ENCODE measurements around the gene PJVK. TPM values are rescaled to one million over a fixed set of nuclear protein-coding genes. Genes with fewer than 3 reads are reported as not detected.

The PJVK gene
- total RNA-seq, 1 experiment from 2014 or later = 2.6 TPM

GRCh38 chr2:178417916-178418315 is 33.3 kb upstream of the PJVK start:
- no peak for ATAC-seq
- TF ChIP-seq ELF1 (IDR thresholded peaks at IDR 0.05; ENCODE audit: borderline replicate concordance, low read depth) = no peak
- no peak for TF ChIP-seq POLR2AphosphoS5 (IDR thresholded peaks at IDR 0.05; ENCODE audit: low read depth, low read length)
- TF ChIP-seq ZNF274 (IDR thresholded peaks at IDR 0.05; ENCODE audit: low read depth, low read length) = no peak

GRCh38 chr2:178418426-178418825 is 32.8 kb upstream of the PJVK start:
- H3K9me2 ChIP-seq (ENCODE audit: insufficient read depth) = no peaks in the 10 kb centered on the region
- RAD21 ChIA-PET (ENCODE audit: low non-redundant PET in 1 of 2, low total read pairs in 2 of 2, uncharacterized antibody in 2 of 2, unreplicated experiment in 2 of 2) = no interaction called here
- H4K20me1 ChIP-seq (ENCODE audit: insufficient read depth) = no peaks in the 10 kb centered on the region
- no peak for ATAC-seq
- no peak for DNase-seq (ENCODE audit: low read depth, low spot score)
- H3K36me3 ChIP-seq (ENCODE audit: control insufficient read depth in 1 of 2, insufficient read depth in 2 of 2, low read length in 2 of 2) = no peaks in the 10 kb centered on the region
- no peak overlapping the region for H2AFZ ChIP-seq (ENCODE audit: low read depth, low read length, poor library complexity, severe bottlenecking)
- no peaks in the 10 kb centered on the region for H3K79me2 ChIP-seq (ENCODE audit: insufficient read depth, low read length)
- CTCF ChIA-PET = interaction anchor here (1.1 to 2.2 kb wide), 3 partner anchors 306 to 512 kb away, joined by 4 to 14 read pairs (median 4); partner anchors contain the start of gene RBM45
- peaks cover 2 to 6% of the 10 kb centered on the region in 2 experiments; a peak in 2 of 4 replicates for H3K4me1 ChIP-seq (ENCODE audit: control insufficient read depth in 1 of 2, insufficient read depth in 2 of 2, low read length in 2 of 2)
- no peak overlapping the region for H3K9ac ChIP-seq (ENCODE audit: low read length)
- H3K27me3 ChIP-seq (ENCODE audit: insufficient read depth, low read length) = no peaks in the 10 kb centered on the region
- POLR2A ChIA-PET = interaction anchor here (1.1 kb wide), 1 partner anchor 29 kb away, joined by 3 read pairs; no protein-coding TSS in a partner anchor
- H3K27ac ChIP-seq (ENCODE audit: low read depth, low read length) = no peak overlapping the region
- intact Hi-C loops (cut with micrococcal nuclease) = loop anchor here (10.0 kb wide), 1 partner anchor 514 kb away; no protein-coding TSS in a partner anchor
- no peak overlapping the region for H3K4me2 ChIP-seq (ENCODE audit: low read length)
- H3K9me3 ChIP-seq (ENCODE audit: control insufficient read depth in 1 of 2, insufficient read depth in 1 of 2, low read depth in 1 of 2, low read length in 2 of 2) = no peaks in the 10 kb centered on the region
- TF ChIP-seq SRF (IDR thresholded peaks at IDR 0.05; ENCODE audit: low read depth) (no peak), POLR2AphosphoS5 (IDR thresholded peaks at IDR 0.05; ENCODE audit: low read depth, low read length) (no peak), FOSL1 (IDR thresholded peaks at IDR 0.05; ENCODE audit: low read depth) (no peak)
- BruUV-seq (replicated peaks) = no TSS peak
- no peak overlapping the region for H3K4me3 ChIP-seq (replicated peaks in 1 of 2; ENCODE audit: low read depth in 1 of 2, low read length in 2 of 2)

More at GRCh38 chr2:178417916-178418315, 33.3 kb upstream of the PJVK start:
- POLR2A ChIA-PET = no interaction called here
- Histone ChIP-seq H3K9ac (ENCODE audit: low read length) (no peak overlapping the region), H3K4me3 (replicated peaks in 1 of 2; ENCODE audit: low read depth in 1 of 2, low read length in 2 of 2) (no peak overlapping the region), H3K36me3 (ENCODE audit: control insufficient read depth in 1 of 2, insufficient read depth in 2 of 2, low read length in 2 of 2) (no peaks in the 10 kb centered on the region), H3K4me2 (ENCODE audit: low read length) (no peak overlapping the region), H3K27ac (ENCODE audit: low read depth, low read length) (no peak overlapping the region), H4K20me1 (ENCODE audit: insufficient read depth) (no peaks in the 10 kb centered on the region), H3K9me2 (ENCODE audit: insufficient read depth) (no peaks in the 10 kb centered on the region), H2AFZ (ENCODE audit: low read depth, low read length, poor library complexity, severe bottlenecking) (no peak overlapping the region), H3K4me1 (ENCODE audit: control insufficient read depth in 1 of 2, insufficient read depth in 2 of 2, low read length in 2 of 2) (peaks cover 2 to 8% of the 10 kb centered on the region in 2 experiments; a peak in 3 of 4 replicates), H3K27me3 (ENCODE audit: insufficient read depth, low read length) (no peaks in the 10 kb centered on the region), H3K79me2 (ENCODE audit: insufficient read depth, low read length) (no peaks in the 10 kb centered on the region), H3K9me3 (ENCODE audit: control insufficient read depth in 1 of 2, insufficient read depth in 1 of 2, low read depth in 1 of 2, low read length in 2 of 2) (no peaks in the 10 kb centered on the region)
- CTCF ChIA-PET = interaction anchor here (1.3 to 2.2 kb wide), 2 partner anchors 306 to 430 kb away, joined by 4 to 14 read pairs; partner anchors contain the start of gene RBM45
- intact Hi-C loops (cut with micrococcal nuclease) = loop anchor here (10.0 kb wide), 1 partner anchor 513 kb away; no protein-coding TSS in a partner anchor
- RAD21 ChIA-PET (ENCODE audit: low non-redundant PET in 1 of 2, low total read pairs in 2 of 2, uncharacterized antibody in 2 of 2, unreplicated experiment in 2 of 2) = no interaction called here
- no peak for DNase-seq (ENCODE audit: low read depth, low spot score)
- BruUV-seq (replicated peaks) = no TSS peak
